ENCODE results near the gene ELFN2.
A peak's percentile ranks its signal among the peaks of the same experiment; 100 is the strongest.

The ELFN2 gene

GRCh38 chr22:37431801-37432707 lies 4.8 kb upstream of the ELFN2 start (continued):
- TF ChIP-seq MYNN (tag by site-specific recombination; IDR thresholded peaks at IDR 0.05; ENCODE audit: borderline replicate concordance) (no peak), ZSCAN23 (tag by site-specific recombination; IDR thresholded peaks at IDR 0.05) (peak; percentile 11; the same call in 1 of the 2 replicates), ZNF214 (tag by site-specific recombination; IDR thresholded peaks at IDR 0.05; ENCODE audit: borderline replicate concordance) (no peak), SCRT2 (tag by site-specific recombination; IDR thresholded peaks at IDR 0.05) (no peak), ZNF549 (tag by site-specific recombination; IDR thresholded peaks at IDR 0.05) (no peak), SP7 (tag by site-specific recombination; IDR thresholded peaks at IDR 0.05) (peak; percentile 98), ZNF792 (tag by site-specific recombination; IDR thresholded peaks at IDR 0.05) (no peak), ZNF843 (tag by site-specific recombination; IDR thresholded peaks at IDR 0.05) (no peak), ZNF174 (tag by site-specific recombination; IDR thresholded peaks at IDR 0.05) (no peak), ZBTB8A (tag by site-specific recombination; IDR thresholded peaks at IDR 0.05) (no peak), ZNF423 (tag by site-specific recombination; IDR thresholded peaks at IDR 0.05) (no peak), TRIM28 (IDR thresholded peaks at IDR 0.05; ENCODE audit: borderline replicate concordance, low read length) (peak; percentile 95; the same call in 1 of the 2 replicates), TSHZ1 (tag by site-specific recombination; IDR thresholded peaks at IDR 0.05; ENCODE audit: borderline replicate concordance) (peak; percentile 64; the same call in 1 of the 2 replicates), PRDM10 (tag by site-specific recombination; IDR thresholded peaks at IDR 0.05) (peak; percentile 89), HIC1 (tag by site-specific recombination; IDR thresholded peaks at IDR 0.05) (peak; percentile 89), OSR2 (tag by site-specific recombination; IDR thresholded peaks at IDR 0.05) (peak; percentile 75), ATF2 (tag by site-specific recombination; IDR thresholded peaks at IDR 0.05; ENCODE audit: low read depth) (no peak), ZEB2 (tag by site-specific recombination; IDR thresholded peaks at IDR 0.05) (peak; percentile 83), PRDM2 (tag by site-specific recombination; IDR thresholded peaks at IDR 0.05; ENCODE audit: borderline replicate concordance) (no peak), ZNF830 (tag by site-specific recombination; IDR thresholded peaks at IDR 0.05; ENCODE audit: low read depth) (no peak)
